ENCODE data around the gene RPS6KA5.

GRCh38 chr14:90844321-90844720 is 216.1 kb downstream of the RPS6KA5 start:
- TF ChIP-seq, protein P1, sequence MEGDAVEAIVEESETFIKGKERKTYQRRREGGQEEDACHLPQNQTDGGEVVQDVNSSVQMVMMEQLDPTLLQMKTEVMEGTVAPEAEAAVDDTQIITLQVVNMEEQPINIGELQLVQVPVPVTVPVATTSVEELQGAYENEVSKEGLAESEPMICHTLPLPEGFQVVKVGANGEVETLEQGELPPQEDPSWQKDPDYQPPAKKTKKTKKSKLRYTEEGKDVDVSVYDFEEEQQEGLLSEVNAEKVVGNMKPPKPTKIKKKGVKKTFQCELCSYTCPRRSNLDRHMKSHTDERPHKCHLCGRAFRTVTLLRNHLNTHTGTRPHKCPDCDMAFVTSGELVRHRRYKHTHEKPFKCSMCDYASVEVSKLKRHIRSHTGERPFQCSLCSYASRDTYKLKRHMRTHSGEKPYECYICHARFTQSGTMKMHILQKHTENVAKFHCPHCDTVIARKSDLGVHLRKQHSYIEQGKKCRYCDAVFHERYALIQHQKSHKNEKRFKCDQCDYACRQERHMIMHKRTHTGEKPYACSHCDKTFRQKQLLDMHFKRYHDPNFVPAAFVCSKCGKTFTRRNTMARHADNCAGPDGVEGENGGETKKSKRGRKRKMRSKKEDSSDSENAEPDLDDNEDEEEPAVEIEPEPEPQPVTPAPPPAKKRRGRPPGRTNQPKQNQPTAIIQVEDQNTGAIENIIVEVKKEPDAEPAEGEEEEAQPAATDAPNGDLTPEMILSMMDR (IDR thresholded peaks at IDR 0.05 in 4 of 5, conservative IDR thresholded peaks at IDR 0.05 in 1 of 5): no peak
- TF ChIP-seq POLR2A (IDR thresholded peaks at IDR 0.05): no peak

All from gastrocnemius medialis (tissue), 4 donors.